ENCODE measurements around the gene CIC.

The CIC gene

DNA sequence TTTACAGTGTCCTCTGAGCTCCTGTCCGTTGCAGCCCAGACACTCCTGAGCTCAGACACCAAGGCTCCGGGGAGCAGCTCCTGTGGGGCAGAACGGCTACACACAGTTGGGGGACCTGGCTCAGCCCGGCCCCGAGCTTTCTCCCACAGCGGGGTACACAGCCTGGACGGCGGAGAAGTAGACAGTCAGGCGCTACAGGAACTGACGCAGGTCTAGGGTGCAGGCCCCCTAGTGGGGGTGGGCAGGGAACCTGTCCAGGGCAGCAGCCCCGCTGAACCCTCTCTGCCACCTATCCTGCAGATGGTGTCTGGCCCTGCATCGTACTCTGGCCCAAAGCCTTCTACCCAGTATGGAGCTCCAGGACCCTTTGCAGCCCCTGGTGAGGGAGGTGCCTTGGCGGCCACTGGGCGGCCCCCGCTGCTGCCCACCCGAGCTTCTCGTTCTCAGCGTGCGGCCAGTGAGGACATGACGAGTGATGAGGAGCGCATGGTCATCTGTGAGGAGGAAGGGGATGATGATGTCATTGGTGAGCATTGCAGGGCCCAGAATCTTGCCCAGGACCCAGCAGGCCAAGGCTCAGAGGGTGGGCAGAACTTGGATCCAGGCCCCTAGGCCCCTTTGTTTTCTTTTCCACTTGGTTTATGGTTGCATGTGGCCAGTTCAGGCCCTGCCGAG, 20.0 kb downstream of the CIC start:
- no peak for DNase-seq (ENCODE audit: low read depth)

DNA sequence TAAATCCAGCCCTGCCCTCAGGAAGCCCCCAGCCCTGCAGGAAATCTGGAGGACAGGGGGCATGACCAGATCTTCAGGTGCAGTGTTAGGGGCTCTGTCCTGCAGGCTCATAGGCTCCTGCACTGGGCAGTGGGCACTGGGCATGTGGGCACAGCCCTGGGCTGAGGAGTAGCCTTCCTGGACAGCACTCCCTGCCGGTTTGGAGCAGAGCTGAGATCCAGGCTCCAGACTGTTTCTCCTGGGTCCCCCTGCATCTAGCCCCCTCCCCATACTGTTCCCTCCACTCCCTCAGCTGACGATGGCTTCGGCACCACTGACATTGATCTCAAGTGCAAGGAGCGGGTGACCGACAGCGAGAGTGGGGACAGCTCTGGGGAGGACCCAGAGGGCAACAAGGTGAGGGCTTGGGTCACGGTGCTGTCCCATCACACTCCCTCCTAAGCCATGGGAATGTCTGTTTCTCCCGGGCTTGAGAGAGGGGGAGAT, 20.5 kb downstream of the CIC start:
- no peak for DNase-seq (ENCODE audit: low read depth)

DNA sequence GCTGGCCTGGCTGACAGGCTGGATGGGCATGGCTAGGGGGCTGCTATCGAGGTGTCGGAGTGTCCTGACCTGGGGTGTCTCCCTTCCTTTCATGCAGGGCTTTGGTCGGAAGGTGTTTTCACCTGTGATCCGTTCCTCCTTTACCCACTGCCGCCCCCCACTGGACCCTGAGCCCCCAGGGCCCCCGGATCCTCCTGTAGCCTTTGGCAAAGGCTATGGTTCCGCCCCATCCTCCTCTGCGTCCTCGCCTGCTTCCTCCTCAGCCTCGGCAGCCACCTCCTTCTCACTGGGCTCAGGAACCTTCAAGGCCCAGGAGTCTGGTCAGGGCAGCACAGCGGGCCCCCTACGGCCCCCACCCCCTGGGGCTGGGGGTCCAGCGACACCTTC, 21.1 kb downstream of the CIC start:
- DNase-seq (ENCODE audit: low read depth): no peak

DNA sequence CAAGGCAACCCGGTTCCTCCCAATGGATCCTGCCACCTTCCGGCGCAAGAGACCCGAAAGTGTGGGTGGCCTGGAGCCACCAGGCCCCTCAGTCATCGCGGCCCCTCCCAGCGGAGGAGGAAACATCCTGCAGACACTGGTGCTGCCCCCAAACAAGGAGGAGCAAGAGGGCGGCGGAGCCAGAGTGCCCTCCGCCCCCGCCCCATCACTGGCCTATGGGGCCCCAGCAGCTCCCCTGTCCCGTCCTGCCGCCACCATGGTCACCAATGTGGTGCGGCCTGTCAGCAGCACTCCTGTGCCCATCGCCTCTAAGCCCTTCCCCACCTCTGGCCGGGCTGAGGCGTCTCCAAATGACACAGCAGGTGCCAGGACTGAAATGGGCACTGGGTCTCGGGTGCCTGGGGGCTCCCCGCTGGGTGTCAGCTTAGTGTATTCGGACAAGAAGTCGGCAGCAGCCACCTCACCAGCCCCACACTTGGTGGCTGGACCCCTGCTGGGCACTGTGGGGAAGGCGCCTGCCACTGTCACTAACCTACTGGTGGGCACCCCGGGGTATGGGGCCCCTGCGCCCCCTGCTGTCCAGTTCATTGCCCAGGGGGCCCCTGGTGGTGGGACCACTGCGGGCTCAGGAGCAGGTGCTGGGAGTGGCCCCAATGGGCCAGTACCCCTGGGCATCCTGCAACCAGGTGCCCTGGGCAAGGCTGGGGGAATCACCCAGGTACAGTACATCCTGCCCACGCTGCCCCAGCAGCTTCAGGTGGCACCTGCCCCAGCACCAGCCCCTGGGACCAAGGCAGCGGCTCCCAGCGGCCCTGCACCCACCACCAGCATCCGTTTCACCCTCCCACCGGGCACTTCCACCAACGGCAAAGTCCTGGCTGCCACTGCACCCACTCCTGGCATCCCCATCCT, 21.7 kb downstream of the CIC start:
- DNase-seq (ENCODE audit: low read depth): no peak

DNA sequence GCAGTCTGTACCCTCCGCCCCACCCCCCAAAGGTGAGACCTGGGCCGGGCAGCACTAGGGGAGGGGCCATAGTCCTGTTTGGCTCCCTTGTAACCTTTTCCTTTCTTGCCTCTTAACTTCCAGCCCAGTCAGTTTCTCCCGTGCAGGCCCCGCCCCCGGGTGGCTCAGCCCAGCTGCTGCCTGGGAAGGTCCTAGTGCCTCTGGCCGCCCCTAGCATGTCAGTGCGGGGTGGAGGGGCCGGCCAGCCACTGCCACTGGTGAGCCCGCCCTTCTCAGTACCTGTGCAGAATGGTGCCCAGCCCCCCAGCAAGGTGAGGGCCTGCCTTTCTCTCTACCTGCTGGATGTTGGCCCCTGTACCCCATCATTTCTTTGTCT, 22.4 kb downstream of the CIC start:
- DNase-seq (ENCODE audit: low read depth): no peak

DNA sequence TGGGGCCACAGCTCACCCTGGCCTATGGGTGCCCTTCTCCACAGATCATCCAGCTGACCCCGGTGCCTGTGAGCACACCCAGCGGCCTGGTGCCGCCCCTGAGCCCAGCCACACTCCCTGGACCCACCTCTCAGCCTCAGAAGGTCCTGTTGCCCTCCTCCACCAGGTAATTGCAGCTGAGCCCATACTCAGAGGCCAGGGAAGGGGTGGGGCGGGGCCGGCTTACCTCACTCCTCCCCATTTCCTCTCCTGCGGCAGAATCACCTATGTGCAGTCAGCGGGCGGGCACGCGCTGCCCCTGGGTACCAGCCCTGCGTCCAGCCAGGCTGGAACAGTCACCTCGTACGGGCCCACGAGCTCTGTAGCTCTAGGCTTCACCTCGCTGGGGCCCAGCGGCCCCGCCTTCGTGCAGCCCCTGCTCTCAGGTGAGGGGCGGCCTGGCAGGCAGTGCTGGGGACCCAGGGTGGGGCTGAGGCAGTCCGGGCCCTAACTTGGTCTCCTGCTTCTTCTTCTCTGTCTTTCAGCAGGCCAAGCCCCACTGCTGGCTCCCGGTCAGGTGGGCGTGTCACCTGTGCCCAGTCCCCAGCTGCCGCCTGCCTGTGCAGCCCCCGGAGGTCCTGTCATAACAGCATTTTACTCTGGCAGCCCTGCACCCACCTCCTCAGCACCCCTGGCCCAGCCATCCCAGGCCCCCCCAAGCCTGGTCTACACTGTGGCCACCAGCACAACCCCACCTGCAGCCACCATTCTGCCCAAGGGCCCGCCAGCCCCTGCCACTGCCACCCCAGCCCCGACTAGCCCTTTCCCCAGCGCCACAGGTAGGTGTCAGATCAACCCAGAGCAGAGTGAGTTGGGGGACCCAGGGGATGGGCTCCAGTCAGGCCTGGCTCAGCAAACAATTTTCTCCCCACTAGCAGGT, 23.2 kb downstream of the CIC start:
- no peak for DNase-seq (ENCODE audit: low read depth)

DNA sequence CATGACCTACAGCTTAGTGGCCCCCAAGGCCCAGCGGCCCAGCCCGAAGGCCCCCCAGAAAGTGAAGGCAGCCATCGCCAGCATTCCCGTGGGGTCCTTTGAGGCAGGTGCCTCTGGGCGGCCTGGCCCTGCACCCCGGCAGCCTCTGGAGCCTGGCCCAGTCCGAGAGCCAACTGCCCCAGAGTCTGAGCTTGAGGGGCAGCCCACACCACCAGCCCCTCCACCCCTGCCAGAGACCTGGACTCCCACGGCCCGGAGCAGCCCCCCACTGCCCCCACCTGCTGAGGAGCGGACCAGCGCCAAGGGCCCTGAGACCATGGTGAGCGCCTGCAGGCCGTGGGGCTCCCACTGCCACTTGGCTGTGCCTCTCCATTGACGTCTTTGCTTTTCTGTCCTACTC, 23.9 kb downstream of the CIC start:
- no peak for DNase-seq (ENCODE audit: low read depth)

DNA sequence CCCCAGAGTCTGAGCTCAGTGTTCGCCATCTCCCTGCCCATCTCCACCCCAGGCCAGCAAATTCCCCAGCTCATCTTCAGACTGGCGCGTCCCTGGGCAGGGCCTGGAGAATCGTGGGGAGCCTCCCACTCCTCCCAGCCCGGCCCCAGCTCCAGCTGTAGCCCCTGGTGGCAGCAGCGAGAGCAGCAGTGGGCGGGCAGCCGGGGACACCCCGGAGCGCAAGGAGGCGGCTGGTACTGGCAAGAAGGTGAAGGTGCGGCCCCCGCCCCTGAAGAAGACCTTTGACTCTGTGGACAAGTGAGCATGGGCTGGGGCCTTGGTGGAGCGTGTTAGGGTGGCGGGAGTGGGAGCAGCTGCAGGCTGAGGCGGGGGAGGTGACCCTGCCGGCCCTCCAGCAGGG, 24.5 kb downstream of the CIC start:
- no peak for DNase-seq (ENCODE audit: low read depth)

DNA sequence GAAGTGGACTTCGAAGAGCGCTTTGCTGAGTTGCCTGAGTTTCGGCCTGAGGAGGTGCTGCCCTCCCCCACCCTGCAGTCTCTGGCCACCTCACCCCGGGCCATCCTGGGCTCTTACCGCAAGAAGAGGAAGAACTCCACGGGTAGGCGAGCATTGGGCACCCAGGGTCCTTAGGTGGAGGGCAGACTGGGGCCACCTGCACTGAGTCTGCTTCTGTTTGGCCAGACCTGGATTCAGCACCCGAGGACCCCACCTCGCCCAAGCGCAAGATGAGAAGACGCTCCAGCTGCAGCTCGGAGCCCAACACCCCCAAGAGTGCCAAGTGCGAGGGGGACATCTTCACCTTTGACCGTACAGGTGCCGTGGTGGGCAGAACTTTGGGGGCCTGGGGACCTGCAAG, 24.9 kb downstream of the CIC start:
- no peak for DNase-seq (ENCODE audit: low read depth)

DNA sequence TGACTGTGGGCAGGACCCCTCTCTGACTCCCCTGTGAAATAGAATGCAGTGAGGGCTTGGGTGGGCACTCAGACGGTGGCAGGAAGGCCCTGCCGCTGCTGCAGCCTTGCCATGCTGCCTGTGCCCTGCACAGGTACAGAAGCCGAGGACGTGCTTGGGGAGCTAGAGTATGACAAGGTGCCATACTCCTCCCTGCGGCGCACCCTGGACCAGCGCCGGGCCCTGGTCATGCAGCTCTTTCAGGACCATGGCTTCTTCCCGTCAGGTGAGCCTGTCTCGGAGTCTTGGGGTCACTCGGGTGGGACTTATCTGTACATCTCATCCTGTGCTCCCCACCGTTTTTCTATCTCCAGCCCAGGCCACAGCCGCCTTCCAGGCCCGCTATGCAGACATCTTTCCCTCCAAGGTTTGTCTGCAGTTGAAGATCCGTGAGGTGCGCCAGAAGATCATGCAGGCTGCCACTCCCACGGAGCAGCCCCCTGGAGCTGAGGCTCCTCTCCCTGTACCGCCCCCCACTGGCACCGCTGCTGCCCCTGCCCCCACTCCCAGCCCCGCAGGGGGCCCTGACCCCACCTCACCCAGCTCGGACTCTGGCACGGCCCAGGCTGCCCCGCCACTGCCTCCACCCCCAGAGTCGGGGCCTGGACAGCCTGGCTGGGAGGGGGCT, 25.6 kb downstream of the CIC start:
- no peak for DNase-seq (ENCODE audit: low read depth)

DNA sequence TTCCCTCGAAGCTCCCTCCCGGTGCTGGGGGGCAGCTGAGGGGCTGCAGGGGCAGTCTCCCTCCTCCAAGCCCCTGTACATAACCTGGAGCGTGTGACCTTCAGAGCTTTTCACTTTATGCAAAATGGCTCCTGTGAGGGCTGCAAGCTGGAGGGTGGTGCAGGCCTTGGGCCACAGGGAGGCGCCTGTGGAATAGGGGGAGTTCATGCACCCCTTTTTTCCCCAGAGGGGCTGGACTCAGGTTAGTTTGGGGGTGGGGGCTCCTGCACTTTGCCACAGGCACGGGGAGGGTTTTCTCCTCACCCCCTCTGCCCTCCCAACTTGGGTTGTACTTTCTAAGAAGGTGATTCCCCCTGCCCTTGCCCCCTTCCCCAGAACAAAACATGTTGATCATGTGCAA, 26.3 kb downstream of the CIC start:
- DNase-seq (ENCODE audit: low read depth): no peak

DNA sequence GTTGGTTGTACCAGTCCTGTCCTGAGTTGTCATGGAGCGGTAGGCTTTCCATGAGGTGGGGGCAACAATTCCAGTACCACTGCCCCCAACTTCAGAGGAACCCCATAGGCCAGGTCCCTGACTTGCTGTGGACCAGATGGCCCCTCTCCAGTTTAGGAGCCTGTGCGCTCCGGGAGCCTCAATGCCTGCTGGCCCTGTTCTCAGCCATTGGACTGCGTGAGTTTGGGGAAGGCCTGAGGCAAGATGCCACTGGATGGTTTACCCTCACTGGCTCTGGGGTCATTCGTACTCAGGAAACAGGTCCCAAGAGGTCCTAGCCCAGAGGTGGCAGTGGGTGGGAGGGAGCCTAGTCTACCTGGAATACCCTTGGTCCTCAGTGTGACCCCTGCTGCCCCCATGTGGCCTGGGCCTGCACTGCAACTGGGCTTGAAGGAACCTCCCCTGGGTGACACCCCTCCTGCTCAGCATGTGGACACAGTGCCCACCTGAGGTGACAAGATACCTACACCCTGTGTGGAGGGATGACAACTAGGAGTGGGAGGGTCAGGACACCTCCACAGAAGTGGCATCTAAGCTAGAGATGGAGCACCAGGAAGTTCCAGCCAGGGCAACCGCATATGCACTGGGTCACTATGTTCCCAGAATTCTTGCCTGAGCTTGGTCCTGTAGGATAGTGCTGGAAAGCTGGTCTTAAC, 26.9 kb downstream of the CIC start:
- no peak for DNase-seq (ENCODE audit: low read depth)

DNA sequence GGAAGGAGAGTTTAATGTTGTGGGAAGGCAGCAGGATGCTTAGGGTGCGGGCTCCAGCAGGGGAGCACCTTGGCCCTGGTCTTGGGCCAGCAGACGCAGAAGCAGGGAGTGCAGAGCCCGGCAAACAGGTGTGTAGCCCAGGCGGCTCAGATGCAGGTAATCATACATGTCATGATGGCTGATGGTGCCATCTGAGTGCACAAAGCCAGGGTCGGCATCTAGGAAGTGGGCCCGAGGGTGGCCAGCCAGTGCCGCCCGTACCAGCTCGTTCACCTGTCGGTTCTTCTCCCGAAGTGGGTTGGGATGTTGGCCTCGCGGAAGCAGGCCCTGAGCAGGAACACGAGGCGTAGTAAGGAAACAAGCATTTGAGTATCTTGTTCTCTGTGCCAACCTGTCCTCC, 28.0 kb downstream of the CIC start:
- no peak for DNase-seq (ENCODE audit: low read depth)

DNA sequence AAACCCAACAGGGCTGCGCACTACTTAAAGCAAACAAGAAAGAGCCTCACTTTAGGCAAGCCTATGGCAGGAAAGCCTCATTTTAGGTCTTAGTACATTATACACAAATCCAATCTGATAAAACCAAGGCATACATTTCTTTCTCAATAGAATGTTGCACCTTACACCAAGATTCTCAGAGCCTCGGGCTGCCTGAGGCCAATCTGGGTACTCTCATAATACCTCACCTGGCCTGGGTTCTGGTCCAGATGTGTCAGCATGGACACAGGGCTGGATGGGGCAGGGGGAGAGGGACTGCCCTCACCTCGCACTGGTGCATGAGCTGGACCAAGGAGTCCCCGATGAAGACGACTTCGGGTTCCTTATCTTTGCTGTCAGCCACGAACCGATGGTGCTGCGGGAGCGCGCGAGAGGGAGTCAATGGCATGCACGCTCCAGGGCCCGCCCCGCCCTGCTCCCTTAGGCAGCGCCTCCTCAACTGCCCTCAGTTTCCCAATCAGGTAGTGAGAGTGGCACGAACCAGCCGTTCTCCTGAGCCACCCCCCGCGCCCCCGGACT, 32.7 kb downstream of the CIC start, which contains the start of gene PRR19:
Gene PRR19 (plus strand): TSS at position 487 of the 558 bp plus-strand sequence. CDS start 7,453 bp downstream, outside the sequence.
- DNase-seq (ENCODE audit: low read depth): no peak

DNA sequence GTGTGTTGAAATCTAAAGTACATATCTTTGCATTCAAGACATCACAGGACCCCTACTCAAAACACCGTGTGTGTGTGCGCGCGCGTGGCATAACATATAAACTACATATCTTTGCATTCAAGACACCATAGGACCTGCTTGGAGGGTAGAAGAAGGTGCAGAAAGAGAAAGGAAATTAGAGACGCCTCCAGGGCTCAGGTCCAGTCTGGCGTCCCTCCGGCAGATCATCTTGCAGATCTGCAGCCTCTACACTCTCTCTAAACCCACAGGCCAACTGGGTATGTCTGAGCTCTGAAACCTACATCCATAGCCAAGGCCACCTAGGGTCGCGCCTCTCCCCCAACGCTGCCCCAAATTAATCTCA, 34.0 kb downstream of the CIC start:
- DNase-seq (ENCODE audit: low read depth): no peak

DNA sequence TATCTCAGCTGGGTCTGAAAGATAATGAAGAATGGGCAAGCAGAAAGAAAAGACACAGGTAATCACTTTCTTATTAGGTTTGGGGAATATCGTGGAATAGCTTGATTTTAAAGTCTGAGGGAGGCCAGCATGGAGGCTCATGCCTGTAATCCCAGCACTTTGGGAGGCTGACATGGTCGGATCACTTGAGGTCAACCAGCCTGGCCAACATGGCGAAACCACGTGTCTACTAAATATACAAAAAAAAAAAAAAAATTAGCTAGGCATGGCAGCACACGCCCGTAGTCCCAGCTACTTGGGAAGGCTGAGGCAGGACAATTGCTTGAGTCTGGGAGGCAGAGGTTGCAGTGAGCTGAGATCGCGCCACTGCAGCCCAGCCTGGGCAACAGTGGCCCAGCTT, 34.8 kb downstream of the CIC start:
- no peak for DNase-seq (ENCODE audit: low read depth)

DNA sequence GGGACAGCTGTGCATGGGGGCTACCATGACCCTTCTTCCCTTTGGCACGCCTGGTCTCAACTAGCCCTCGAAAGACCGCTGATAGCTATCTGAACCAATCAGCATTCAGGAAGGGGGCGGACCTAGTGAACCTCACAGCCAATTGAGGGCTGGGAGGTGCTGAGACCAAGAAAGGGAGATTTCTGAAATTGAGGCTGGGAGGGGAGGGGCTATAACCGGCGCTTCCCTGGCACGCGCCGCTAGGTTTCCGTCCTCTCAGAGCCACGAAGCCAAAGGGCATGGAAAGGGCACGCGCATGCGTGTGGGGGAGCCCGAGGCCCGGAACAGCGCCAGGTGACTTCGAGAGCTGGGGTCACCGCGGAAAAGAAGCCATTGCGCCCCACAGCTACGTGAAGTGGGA, 37.6 kb downstream of the CIC start:
- DNase-seq (ENCODE audit: low read depth): no peak

DNA sequence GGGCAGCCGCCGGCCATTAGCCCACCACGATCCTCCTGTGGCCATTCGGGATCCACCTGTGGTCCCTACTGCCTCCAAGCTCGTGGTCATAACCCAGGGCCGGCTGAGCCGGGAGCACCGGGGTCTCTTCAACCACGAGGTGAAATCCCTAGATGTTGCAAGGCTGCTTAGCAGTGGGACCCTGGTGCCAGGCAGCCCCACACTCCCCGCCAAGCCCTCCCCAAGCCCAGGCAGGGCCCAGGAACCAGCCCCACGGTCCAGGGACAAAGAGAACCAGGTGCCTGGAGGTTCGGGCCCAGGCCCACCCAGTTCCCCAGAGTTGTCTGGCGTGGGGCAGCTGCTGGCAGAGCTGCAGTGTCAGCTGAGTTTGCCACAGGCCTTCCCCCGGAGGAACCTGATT, 40.6 kb downstream of the CIC start:
- no peak for DNase-seq (ENCODE audit: low read depth)

DNA sequence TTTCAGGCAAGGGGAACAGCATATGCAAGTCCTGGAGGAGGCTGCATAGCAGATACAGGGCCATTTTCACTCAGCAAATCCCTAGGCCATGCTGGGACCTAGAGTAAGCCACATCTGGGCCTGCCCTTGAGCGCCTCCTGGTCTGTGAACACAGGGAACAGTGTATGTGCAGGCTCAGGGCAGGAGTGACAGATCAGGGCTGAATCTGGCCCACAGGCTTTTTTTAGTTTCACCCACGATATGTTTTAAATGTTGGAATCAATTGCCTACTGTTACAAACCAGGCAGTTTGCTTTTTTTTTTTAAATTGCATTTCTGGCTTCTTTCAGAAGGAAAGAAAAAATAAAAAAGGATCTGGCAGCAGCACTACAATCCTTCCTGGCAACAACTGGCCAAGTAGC, 42.6 kb downstream of the CIC start:
- DNase-seq (ENCODE audit: low read depth): no peak

DNA sequence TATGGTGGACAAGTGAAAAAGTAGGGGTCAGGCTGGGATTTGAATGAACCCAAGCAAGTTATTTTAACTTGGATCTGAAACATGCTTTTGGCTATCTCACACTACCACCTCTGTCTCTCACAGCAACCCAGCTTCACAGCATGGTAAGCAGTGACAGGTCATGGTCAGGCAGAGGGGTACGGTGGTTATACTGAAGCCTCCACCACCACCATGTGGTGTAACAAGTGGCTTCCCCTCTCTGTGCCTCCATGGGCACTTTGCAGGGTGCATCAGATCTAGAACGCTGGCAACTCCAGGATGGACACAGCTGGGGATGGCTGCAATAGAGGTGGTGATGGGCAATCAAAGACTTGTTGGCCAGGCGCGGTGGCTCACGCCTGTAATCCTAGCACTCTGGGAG, 43.3 kb downstream of the CIC start:
- DNase-seq (ENCODE audit: low read depth): no peak

All from CMK (cell line).